Esophagus muscularis mucosa (tissue), 4 donors: Measurements from ENCODE around the gene PUM2. TPM values are rescaled to one million over a fixed set of nuclear protein-coding genes. Genes with fewer than 3 reads are reported as not detected.

Experiments
- DNase-seq: peaks from one replicate; pipeline ENCODE4 v3.0.0-alpha.2; 2017; ENCODE audit errors: extremely low spot score
- H3K27ac ChIP-seq, 4 donors: fragments of 200-600 bp; sonication (generic); replicated peaks in 1 of 4; 1 replicate in 3 of 4; 2 replicates in 1 of 4; pipeline ENCODE4 v1.5.1; 2016 to 2019; ENCODE audit warnings: mild to moderate bottlenecking in 1 of 4
- H3K27me3 ChIP-seq, 4 donors: fragments of 200-600 bp; sonication (generic); one replicate each; pipeline versions ENCODE4 v1.5.1 to v1.6.0; 2016 to 2019
- H3K36me3 ChIP-seq, 4 donors: fragments of 200-600 bp; sonication (generic); one replicate each; pipeline ENCODE4 v1.5.1; 2016 to 2019
- H3K4me1 ChIP-seq, 4 donors: fragments of 200-600 bp; sonication (generic); one replicate each; pipeline ENCODE4 v1.5.1; 2016 to 2019
- H3K4me3 ChIP-seq, 4 donors: fragments of 200-600 bp; sonication (generic); 1 replicate in 2 of 4; 2 replicates in 2 of 4; pipeline ENCODE4 v1.5.1; 2016 to 2019; ENCODE audit warnings: mild to moderate bottlenecking in 4 of 4, moderate library complexity in 1 of 4
- H3K9me3 ChIP-seq, 4 donors: fragments of 200-600 bp; sonication (generic); 1 replicate in 3 of 4; 2 replicates in 1 of 4; pipeline ENCODE4 v1.5.1; 2016 to 2019
- EP300 ChIP-seq: sonication (generic); formaldehyde crosslinking; IDR thresholded peaks from one replicate; pipeline ENCODE4 v1.6.1; 2017; ENCODE audit warnings: antibody characterized with exemption
- POLR2A ChIP-seq: fragments of 450-650 bp; IDR thresholded peaks from one replicate; pipeline ENCODE4 v1.6.1; 2017; ENCODE audit warnings: antibody characterized with exemption, moderate library complexity, mild to moderate bottlenecking, low read depth
- POLR2AphosphoS5 ChIP-seq, 2 donors: sonication (generic); formaldehyde crosslinking; IDR thresholded peaks; one replicate each; pipeline ENCODE4 v1.6.1; 2017; ENCODE audit warnings: antibody characterized with exemption in 2 of 2
- WGBS: methylation state at CpG from one replicate; pipeline ENCODE4 v1.1.5; 2018; 5-methylcytosine and 5-hydroxymethylcytosine counted together
- intact Hi-C: fragments of 100-400 bp; cut with DNase I; formaldehyde crosslinking; loops from one replicate; pipeline ENCODE4 v1.15.1; 2023
- total RNA-seq, 4 donors: library from RNA; depleted of rRNA; stranded (reverse); fragments of >200 nt; gene quantifications; one replicate each; pipeline versions ENCODE4 v1.1.0 to v1.2.1, GENCODE V29; 2016
- TF ChIP-seq, protein P1 (sequence below), 3 experiments: fragments of 200-600 bp in 2 of 3; fragments of 450-650 bp in 1 of 3; sonication (generic) in 2 of 3; IDR thresholded peaks; one replicate each; pipeline ENCODE4 v1.5.1; 2017 to 2019; ENCODE audit warnings: antibody characterized with exemption in 3 of 3, mild to moderate bottlenecking in 2 of 3, moderate library complexity in 1 of 3

PUM2 gene
- total RNA-seq, 4 donors from 2014 or later = 73.7 to 113 (median 93.1) TPM

DNA sequence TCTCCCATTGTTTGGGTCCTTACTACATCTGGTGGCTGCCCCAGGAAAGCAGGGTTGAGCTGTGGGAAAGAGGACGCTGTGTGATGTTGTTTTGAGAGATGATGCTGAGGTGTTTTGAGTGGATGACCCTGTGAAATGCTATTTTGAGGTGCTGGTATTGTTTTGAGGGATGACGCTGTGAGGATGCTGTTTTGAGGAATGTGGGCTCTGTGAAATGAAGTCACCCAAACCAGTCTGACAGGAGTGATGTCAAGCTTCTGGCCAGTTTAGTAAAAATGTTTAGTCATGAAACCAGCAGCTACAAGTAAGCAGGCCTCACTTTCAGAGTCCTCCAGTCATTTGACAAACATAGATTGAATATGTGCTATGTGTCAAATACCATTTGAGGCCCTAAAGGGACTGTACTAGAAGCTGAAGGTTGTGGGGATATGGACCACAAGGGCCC is 16.1 kb upstream of the PUM2 start:
- intact Hi-C loops = no loop called here
- H3K9me3 ChIP-seq = no peaks in the 10 kb centered on the region
- H3K4me3 ChIP-seq = no peak overlapping the region
- no peaks in the 10 kb centered on the region for H3K36me3 ChIP-seq
- H3K27ac ChIP-seq = no peak overlapping the region
- no peak for DNase-seq
- TF ChIP-seq EP300 = no peak
- TF ChIP-seq POLR2A = no peak
- TF ChIP-seq POLR2AphosphoS5 (IDR thresholded peaks at IDR 0.05) = no peak
- TF ChIP-seq, protein P1, sequence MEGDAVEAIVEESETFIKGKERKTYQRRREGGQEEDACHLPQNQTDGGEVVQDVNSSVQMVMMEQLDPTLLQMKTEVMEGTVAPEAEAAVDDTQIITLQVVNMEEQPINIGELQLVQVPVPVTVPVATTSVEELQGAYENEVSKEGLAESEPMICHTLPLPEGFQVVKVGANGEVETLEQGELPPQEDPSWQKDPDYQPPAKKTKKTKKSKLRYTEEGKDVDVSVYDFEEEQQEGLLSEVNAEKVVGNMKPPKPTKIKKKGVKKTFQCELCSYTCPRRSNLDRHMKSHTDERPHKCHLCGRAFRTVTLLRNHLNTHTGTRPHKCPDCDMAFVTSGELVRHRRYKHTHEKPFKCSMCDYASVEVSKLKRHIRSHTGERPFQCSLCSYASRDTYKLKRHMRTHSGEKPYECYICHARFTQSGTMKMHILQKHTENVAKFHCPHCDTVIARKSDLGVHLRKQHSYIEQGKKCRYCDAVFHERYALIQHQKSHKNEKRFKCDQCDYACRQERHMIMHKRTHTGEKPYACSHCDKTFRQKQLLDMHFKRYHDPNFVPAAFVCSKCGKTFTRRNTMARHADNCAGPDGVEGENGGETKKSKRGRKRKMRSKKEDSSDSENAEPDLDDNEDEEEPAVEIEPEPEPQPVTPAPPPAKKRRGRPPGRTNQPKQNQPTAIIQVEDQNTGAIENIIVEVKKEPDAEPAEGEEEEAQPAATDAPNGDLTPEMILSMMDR (IDR thresholded peaks at IDR 0.05) = no peak
- H3K27me3 ChIP-seq = no peaks in the 10 kb centered on the region
- peaks cover 0 to 6% (median 0%) of the 10 kb centered on the region in 4 donors for H3K4me1 ChIP-seq
- WGBS = 92% methylated on average over 2 of the region's 2 CpGs

DNA sequence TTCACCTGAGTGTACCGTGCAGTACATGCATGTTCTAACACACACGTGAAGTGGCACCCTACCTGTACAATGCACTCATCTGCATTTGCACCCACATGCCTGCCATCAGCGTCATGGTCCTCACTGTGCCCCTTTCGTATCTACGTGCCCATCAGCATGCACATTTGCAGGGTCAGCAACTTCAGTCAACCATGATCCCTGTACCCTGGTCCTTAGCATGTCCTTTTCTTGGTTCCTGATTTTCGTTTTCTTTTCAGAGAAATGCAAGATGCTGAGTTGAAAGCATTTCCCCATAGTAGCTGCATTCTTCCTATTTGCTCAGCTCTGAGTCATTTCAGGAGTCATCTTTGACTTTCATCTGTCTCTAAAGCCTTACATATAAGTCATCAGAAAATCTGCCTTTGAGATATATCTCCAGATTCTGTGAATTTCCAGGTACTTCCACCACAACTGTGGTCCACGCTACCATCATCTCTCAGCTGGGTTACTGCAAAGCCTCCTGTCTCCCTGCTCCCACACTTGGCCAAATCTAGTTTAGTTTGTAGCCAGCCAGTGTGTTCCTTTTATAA is 14.7 kb upstream of the PUM2 start:
- no peak overlapping the region for H3K4me3 ChIP-seq
- TF ChIP-seq POLR2AphosphoS5 (IDR thresholded peaks at IDR 0.05) (no peak), EP300 (no peak)
- TF ChIP-seq, protein P1 (IDR thresholded peaks at IDR 0.05) = no peak
- 86% methylated on average over 7 of the region's 7 CpGs for WGBS
- peaks cover 0 to 6% (median under 1%) of the 10 kb centered on the region in 4 donors for H3K4me1 ChIP-seq
- no peaks in the 10 kb centered on the region for H3K36me3 ChIP-seq
- no peaks in the 10 kb centered on the region for H3K9me3 ChIP-seq
- H3K27ac ChIP-seq = no peak overlapping the region
- no peak for DNase-seq
- no peaks in the 10 kb centered on the region for H3K27me3 ChIP-seq
- intact Hi-C loops = no loop called here

DNA sequence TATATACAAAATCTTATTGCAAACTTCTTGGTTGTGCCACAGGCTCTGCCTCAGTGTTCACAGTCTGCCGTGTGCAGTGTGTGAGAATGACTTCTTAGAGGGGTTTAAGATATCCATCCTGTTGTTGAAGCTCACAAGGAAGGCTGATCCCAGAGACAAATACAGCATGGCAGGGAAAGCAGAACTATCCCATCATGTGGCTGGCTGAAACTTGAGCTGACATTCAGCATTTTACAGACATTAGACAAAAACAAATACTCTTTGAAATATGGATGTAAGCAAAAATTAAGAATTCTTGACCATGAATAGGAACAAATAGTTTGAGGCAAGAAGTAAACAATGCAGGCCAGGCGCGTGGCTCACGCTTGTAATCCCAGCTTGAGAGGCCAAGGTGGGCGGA is 12.9 kb upstream of the PUM2 start:
- H3K4me1 ChIP-seq = peaks cover 0 to 4% (median 0%) of the 10 kb centered on the region in 4 donors
- no peak overlapping the region for H3K4me3 ChIP-seq
- TF ChIP-seq EP300 (no peak), POLR2A (no peak), POLR2AphosphoS5 (IDR thresholded peaks at IDR 0.05) (no peak)
- TF ChIP-seq, protein P1 (IDR thresholded peaks at IDR 0.05) = no peak
- WGBS = 87% methylated on average over 5 of the region's 5 CpGs
- no peak overlapping the region for H3K27ac ChIP-seq
- H3K27me3 ChIP-seq = no peaks in the 10 kb centered on the region
- no peaks in the 10 kb centered on the region for H3K9me3 ChIP-seq
- H3K36me3 ChIP-seq = no peaks in the 10 kb centered on the region
- intact Hi-C loops = no loop called here
- DNase-seq = no peak

DNA sequence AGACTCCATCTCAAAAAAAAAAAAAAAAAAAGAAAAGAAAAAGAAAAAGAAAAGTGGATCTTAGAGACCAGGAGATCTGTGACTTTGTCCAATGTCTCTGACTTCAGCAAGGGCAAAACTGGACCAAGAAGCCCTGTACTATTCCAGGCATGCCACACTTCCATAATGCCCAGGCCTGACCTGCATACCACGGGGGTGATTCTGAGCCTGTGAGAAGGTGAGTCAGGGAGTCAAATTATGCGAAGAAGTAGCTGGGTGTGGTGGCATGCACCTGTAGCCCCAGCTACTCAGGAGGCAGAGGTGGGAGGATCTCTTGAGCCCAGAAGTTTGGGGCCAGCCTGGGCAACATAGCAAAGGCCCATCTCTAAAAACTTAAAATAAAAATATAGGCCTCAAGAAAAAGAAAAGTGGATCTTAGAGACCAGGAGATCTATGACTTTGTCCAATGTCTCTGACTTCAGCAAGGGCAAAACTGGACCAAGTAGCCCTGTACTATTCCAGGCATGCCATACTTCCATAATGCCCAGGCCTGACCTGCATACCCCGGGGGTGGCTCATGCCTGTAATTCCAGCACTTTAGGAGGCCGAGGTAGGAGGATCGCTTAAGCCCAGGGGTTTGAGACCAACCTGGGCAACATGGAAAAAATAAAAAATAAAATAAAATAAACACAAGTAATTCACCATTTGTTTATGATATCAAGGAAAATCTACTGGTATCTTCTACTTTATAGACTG is 12.2 kb upstream of the PUM2 start:
- Histone ChIP-seq H3K4me3 (no peak overlapping the region), H3K9me3 (no peaks in the 10 kb centered on the region), H3K36me3 (no peaks in the 10 kb centered on the region), H3K27me3 (no peaks in the 10 kb centered on the region), H3K27ac (no peak overlapping the region), H3K4me1 (peaks cover 0 to 4% (median 0%) of the 10 kb centered on the region in 4 donors)
- intact Hi-C loops = no loop called here
- 98% methylated on average over 5 of the region's 5 CpGs for WGBS
- TF ChIP-seq POLR2A (no peak), POLR2AphosphoS5 (IDR thresholded peaks at IDR 0.05) (no peak), EP300 (no peak)
- TF ChIP-seq, protein P1 (IDR thresholded peaks at IDR 0.05) = no peak
- no peak for DNase-seq
